T-helper 2 cell treated with Interferon-gamma antibody and Interleukin-4, amounts not matched to agents 5 μg/mL and 100 μg/mL, for 36 hours (primary cell): ENCODE data around the gene FRRS1L.

Experiments
- DNase-seq: peaks from one replicate; pipeline ENCODE4 v3.0.0; 2021; ENCODE audit warnings: low spot score
- H3K27ac Mint-ChIP-seq: one replicate; pipeline ENCODE4 v1.8.0; 2021; ENCODE audit warnings: mild to moderate bottlenecking, mixed read lengths
- H3K27me3 Mint-ChIP-seq: one replicate; pipeline ENCODE4 v1.8.0; 2021; ENCODE audit warnings: low read depth, mixed read lengths
- H3K36me3 Mint-ChIP-seq: one replicate; pipeline ENCODE4 v1.8.0; 2021; ENCODE audit warnings: low read depth, mixed read lengths
- H3K4me1 Mint-ChIP-seq: one replicate; pipeline ENCODE4 v1.8.0; 2021; ENCODE audit warnings: low read depth, mixed read lengths
- H3K4me3 Mint-ChIP-seq: one replicate; pipeline ENCODE4 v1.8.0; 2022; ENCODE audit warnings: mild to moderate bottlenecking, moderate library complexity, mixed read lengths
- H3K9me3 Mint-ChIP-seq: one replicate; pipeline ENCODE4 v1.8.0; 2021; ENCODE audit warnings: mixed read lengths

Gene FRRS1L

DNA sequence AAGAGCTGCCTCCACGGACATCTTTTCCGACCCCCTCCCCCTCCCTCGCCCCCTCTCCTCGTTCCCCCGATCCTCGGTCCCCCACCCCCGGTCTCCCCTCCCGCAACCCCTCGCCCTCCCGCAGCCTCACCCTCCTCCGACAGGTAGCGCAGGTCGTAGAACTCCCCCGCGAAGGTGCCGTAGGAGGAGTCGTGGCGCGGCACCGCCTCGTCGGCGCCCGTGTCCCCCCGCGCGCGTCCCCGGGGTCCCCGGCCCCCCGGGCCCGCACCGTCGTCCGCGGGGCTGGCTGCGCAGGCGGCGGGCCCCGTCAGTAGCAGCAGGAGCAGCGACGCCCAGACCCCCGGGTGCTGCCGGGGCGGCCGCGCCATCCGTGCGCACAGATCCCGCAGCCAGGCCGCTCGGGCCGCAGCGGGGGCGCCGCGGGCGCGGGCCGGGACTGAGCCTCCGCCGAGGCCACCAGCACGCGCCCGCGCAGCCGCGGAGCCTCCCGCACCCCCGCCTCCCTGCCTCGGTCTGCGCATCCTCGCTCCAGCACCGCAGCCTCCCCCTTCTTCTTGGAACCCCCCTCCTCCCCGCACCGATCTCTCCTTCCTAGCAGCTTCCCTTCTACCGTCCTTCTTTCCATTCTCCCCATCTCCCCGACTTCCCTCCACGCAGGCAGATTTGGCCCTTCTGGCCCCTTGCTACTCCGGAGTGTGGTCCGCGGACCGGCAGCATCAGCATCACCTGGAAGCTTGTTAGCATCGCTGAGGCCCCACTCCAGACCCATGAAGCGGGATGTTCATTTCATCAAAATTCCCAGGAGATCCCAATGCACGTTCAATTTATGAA is at the start of gene FRRS1L:
Gene FRRS1L, minus strand, starts transcription at position 479 of the 831 bp plus-strand sequence. Its CDS starts 111 bp downstream, at position 368.
- Mint-ChIP-seq H3K4me3 (peak within 1 kb of the TSS; percentile 60), H3K27ac (no peak within 1 kb of the TSS), H3K27me3 (peaks cover 65% of the 10 kb centered on the region), H3K4me1 (peaks cover 6% of the 10 kb centered on the region), H3K36me3 (no peaks in the 10 kb centered on the region), H3K9me3 (peaks cover 8% of the 10 kb centered on the region)
- DNase-seq = no peak

DNA sequence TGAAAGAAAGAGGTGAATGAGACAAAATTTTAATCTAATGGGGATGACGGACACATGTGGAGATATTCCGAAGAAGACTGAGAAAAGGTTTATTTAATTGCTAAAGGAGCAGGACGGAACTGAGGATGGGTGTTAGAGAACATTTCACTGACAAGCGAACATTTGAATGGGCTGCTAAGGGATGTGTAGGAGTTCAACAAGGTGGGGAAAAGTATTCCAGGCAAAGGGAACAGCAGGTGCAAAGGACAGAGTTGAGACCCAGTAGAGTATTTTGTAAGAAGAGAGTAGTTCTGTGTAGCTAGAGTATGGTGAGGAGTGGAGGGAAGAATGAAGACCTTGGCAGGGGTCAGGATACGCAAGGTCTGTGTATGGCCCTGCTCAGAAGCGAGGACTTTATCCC is 47.4 kb upstream of the FRRS1L start:
- DNase-seq = no peak
- no peaks in the 10 kb centered on the region for H3K9me3 Mint-ChIP-seq
- no peak overlapping the region for H3K4me3 Mint-ChIP-seq
- peaks cover 23% of the 10 kb centered on the region for H3K27me3 Mint-ChIP-seq
- H3K27ac Mint-ChIP-seq = no peak overlapping the region
- no peaks in the 10 kb centered on the region for H3K36me3 Mint-ChIP-seq
- no peaks in the 10 kb centered on the region for H3K4me1 Mint-ChIP-seq

- no peaks in the 10 kb centered on the region for H3K9me3 Mint-ChIP-seq
Observed at GRCh38 chr9:109213285-109214121, 46.5 kb upstream of the FRRS1L start.

GRCh38 chr9:109212768-109213167 is 45.7 kb upstream of the FRRS1L start:
- no peak overlapping the region for H3K27ac Mint-ChIP-seq
- no peaks in the 10 kb centered on the region for H3K4me1 Mint-ChIP-seq
- DNase-seq = no peak
- H3K36me3 Mint-ChIP-seq = no peaks in the 10 kb centered on the region
- H3K4me3 Mint-ChIP-seq = no peak overlapping the region
- H3K9me3 Mint-ChIP-seq = no peaks in the 10 kb centered on the region
- H3K27me3 Mint-ChIP-seq = peaks cover 19% of the 10 kb centered on the region

More at GRCh38 chr9:109213285-109214121, 46.5 kb upstream of the FRRS1L start:
- Mint-ChIP-seq H3K4me3 (no peak overlapping the region), H3K4me1 (no peaks in the 10 kb centered on the region), H3K36me3 (no peaks in the 10 kb centered on the region), H3K27me3 (peaks cover 19% of the 10 kb centered on the region), H3K27ac (no peak overlapping the region)
- DNase-seq = no peak

- Mint-ChIP-seq H3K27ac (no peak overlapping the region), H3K4me3 (no peak overlapping the region), H3K4me1 (no peaks in the 10 kb centered on the region), H3K27me3 (peaks cover 26% of the 10 kb centered on the region), H3K9me3 (no peaks in the 10 kb centered on the region), H3K36me3 (no peaks in the 10 kb centered on the region)
- DNase-seq = no peak
Observed at GRCh38 chr9:109206670-109207069, 39.6 kb upstream of the FRRS1L start.

DNA sequence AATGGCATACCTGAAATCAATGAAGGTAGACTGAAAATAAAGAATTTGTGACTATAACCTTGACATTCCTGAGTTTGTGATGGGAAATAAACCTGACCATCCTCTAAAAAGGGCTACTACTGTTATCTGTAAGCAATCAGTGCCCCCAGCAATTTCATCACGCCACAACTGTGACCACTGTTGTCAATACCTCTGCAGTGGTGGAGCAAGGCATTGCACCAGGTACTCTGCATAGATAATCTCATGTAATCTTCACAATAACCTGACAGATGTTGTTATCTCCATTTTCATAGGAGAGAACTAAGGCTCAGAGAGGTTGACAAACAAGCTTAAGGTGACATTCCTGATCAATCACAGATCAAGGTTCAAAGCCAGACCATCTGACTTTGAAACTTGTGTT is 38.5 kb upstream of the FRRS1L start:
- Mint-ChIP-seq H3K27me3 (peaks cover 22% of the 10 kb centered on the region), H3K4me3 (no peak overlapping the region), H3K9me3 (no peaks in the 10 kb centered on the region), H3K27ac (no peak overlapping the region), H3K36me3 (no peaks in the 10 kb centered on the region), H3K4me1 (no peaks in the 10 kb centered on the region)
- no peak for DNase-seq

DNA sequence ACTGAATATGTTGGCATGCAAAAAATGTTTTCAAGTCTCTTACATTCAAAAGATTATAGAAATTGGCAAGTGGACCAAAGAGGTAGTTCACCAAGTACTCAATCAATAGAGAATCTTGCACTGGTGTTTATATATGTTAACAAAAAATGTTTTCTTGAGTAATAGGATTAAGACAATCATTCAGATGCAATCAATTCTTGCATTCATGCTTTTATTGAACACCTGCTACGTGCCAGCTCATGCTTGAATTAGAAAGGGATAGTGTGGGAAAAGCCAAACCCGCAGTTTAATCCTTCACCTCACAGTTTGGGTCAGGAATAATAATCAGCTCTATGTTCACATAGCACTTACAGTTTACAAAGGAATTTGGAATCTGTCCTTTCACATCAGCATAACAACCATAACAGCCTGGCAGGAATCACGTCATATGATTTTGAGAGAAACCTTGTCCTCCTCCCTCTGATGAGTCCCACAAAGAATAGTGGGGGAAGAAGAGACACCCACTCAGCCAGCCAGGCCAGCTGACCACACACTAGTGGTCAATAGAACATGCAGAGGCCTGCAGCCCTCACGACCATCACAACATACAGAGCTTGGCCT is 36.8 kb upstream of the FRRS1L start:
- Mint-ChIP-seq H3K4me3 (no peak overlapping the region), H3K9me3 (no peaks in the 10 kb centered on the region), H3K4me1 (no peaks in the 10 kb centered on the region), H3K27me3 (peaks cover 24% of the 10 kb centered on the region), H3K27ac (no peak overlapping the region), H3K36me3 (no peaks in the 10 kb centered on the region)
- DNase-seq = no peak

GRCh38 chr9:109199676-109200075 is 32.6 kb upstream of the FRRS1L start:
- Mint-ChIP-seq H3K9me3 (no peaks in the 10 kb centered on the region), H3K27me3 (peaks cover 18% of the 10 kb centered on the region), H3K4me1 (no peaks in the 10 kb centered on the region), H3K27ac (no peak overlapping the region), H3K36me3 (no peaks in the 10 kb centered on the region), H3K4me3 (no peak overlapping the region)
- no peak for DNase-seq

GRCh38 chr9:109198736-109199382 is 31.8 kb upstream of the FRRS1L start:
- no peaks in the 10 kb centered on the region for H3K36me3 Mint-ChIP-seq
- DNase-seq = no peak

DNA sequence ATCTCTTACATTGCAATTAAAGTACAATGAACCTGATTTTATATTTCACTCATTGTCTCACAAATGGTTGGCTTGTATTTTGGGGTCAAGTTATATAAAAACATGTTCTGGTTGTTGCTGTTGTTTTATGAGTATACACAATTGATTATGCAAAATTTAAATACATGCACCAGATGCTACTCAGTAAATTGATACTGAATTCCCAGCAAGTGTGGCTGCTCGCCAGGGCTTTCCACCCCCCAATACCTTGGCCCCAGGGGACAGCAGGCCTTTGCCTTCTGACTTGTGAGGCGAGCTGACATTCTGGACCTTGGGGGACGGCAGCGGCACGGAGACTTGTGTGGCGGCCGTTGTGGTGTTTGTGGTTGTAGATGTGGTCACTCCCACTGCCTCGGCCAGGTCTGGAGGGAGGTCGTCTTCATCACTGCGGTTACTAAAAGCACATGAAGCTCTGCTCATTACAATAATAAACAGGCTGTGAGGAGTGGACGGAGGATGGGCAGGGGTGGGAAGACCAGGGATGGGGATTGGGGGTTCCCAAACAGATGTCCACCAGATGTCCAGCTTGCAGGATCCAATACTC is 27.0 kb upstream of the FRRS1L start:
- Mint-ChIP-seq H3K4me3 (no peak overlapping the region), H3K27me3 (peaks cover 13% of the 10 kb centered on the region), H3K9me3 (no peaks in the 10 kb centered on the region), H3K4me1 (no peaks in the 10 kb centered on the region), H3K27ac (no peak overlapping the region), H3K36me3 (no peaks in the 10 kb centered on the region)
- DNase-seq = no peak

More at GRCh38 chr9:109198736-109199382, 31.8 kb upstream of the FRRS1L start:
- Mint-ChIP-seq H3K27me3 (peaks cover 18% of the 10 kb centered on the region), H3K4me1 (no peaks in the 10 kb centered on the region), H3K4me3 (no peak overlapping the region), H3K27ac (no peak overlapping the region), H3K9me3 (no peaks in the 10 kb centered on the region)

DNA sequence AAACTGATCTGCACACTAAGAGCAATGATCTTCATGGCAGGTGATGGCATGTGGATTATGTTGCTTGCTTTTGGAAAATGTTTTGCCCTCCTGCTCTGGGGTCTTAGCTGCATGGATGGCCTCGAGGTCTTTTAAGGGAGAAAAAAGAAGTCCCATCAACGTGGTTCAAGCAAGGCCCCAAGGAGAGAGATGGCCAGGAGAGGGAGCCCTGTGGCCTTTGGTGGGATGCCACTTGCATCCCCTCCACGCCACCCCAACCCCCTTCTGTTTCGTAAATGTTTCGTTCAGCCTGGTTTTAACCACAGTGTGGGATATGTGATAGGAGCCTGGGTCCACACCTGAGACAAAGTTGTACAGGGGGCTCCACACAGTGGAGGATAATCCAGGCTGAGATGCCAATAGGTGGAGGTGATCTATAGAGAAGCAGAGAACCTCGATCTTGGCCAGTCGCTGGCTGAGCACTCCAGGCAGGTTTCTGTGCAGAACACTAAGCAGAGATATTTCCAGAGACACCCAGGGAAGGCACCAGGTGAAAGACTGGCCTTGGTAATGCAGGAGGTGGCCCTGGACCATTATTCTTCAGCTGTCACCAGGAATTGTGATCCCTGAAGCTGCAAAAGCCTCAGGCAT is 25.8 kb upstream of the FRRS1L start:
- Mint-ChIP-seq H3K4me3 (no peak overlapping the region), H3K9me3 (no peaks in the 10 kb centered on the region), H3K27ac (no peak overlapping the region), H3K36me3 (no peaks in the 10 kb centered on the region), H3K4me1 (no peaks in the 10 kb centered on the region), H3K27me3 (peaks cover 9% of the 10 kb centered on the region)
- no peak for DNase-seq

DNA sequence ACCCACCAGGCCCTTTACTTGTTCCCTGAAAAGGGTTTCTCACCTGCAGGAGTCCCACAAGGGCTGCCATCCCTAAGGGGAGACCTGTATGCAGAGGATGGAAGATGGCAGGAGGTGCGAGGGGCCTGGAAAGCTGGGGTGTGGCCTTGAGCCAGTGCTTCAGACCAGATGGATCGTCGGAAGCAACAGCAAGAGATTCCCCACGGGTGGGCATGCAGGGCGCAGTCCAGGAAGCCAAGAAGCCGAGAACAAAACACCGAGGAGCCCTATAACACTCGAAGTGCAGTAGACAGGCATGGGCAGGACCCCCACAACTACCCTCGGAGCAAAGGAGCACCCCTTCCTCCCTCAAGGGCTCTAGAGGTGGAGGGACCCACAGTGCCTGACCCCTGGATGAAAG is 24.7 kb upstream of the FRRS1L start:
- H3K27ac Mint-ChIP-seq = no peak overlapping the region

GRCh38 chr9:109190151-109190550 is 23.1 kb upstream of the FRRS1L start:
- Mint-ChIP-seq H3K36me3 (no peaks in the 10 kb centered on the region), H3K4me3 (no peak overlapping the region), H3K27ac (no peak overlapping the region), H3K27me3 (peaks cover 8% of the 10 kb centered on the region), H3K4me1 (no peaks in the 10 kb centered on the region), H3K9me3 (no peaks in the 10 kb centered on the region)
- DNase-seq = no peak

More for the DNA sequence above, 24.7 kb upstream of the FRRS1L start:
- Mint-ChIP-seq H3K36me3 (no peaks in the 10 kb centered on the region), H3K9me3 (no peaks in the 10 kb centered on the region), H3K4me1 (no peaks in the 10 kb centered on the region), H3K4me3 (no peak overlapping the region), H3K27me3 (peaks cover 9% of the 10 kb centered on the region)
- no peak for DNase-seq
